ENCODE measurements around the gene IPO9. TPM values are rescaled to one million over a fixed set of nuclear protein-coding genes. Genes with fewer than 3 reads are reported as not detected.

The IPO9 gene
- total and polyA plus RNA-seq, 2 experiments from 2014 or later: 47.6 to 87.4 TPM

DNA sequence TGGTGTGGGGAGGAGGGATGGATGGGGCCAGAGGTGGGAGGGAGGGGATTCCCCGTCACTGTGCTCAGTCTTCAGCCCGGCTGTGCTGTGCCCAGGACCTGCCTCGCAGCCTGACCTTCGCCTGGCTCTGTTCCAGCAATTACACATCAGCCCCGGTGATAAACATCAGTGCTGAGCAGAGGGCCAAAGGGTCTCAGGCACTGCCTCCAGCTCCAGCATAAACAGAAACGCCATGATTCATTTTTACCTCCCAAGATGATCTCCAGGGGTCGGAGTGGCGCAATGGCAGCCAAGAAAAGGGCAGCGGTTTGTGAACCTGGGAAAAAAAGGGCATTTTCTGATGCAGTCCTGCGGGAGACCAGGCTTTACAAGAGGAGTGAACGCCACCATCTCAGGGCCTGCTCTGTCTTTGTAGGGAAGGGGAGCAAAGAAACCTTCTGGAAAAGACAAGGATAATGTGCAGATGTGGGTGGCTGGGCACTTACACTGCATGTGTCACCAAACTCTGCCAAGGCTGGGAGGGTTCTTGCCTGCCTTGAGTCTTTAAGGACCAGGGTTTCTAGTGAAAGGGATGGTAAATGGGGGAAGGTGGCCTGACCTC lies 87.8 kb downstream of the IPO9 start (continued):
- TF ChIP-seq ZNF331 (CRISPR knock-in tag; IDR thresholded peaks at IDR 0.05; ENCODE audit: low read depth): no peak
- TF ChIP-seq, protein P1, sequence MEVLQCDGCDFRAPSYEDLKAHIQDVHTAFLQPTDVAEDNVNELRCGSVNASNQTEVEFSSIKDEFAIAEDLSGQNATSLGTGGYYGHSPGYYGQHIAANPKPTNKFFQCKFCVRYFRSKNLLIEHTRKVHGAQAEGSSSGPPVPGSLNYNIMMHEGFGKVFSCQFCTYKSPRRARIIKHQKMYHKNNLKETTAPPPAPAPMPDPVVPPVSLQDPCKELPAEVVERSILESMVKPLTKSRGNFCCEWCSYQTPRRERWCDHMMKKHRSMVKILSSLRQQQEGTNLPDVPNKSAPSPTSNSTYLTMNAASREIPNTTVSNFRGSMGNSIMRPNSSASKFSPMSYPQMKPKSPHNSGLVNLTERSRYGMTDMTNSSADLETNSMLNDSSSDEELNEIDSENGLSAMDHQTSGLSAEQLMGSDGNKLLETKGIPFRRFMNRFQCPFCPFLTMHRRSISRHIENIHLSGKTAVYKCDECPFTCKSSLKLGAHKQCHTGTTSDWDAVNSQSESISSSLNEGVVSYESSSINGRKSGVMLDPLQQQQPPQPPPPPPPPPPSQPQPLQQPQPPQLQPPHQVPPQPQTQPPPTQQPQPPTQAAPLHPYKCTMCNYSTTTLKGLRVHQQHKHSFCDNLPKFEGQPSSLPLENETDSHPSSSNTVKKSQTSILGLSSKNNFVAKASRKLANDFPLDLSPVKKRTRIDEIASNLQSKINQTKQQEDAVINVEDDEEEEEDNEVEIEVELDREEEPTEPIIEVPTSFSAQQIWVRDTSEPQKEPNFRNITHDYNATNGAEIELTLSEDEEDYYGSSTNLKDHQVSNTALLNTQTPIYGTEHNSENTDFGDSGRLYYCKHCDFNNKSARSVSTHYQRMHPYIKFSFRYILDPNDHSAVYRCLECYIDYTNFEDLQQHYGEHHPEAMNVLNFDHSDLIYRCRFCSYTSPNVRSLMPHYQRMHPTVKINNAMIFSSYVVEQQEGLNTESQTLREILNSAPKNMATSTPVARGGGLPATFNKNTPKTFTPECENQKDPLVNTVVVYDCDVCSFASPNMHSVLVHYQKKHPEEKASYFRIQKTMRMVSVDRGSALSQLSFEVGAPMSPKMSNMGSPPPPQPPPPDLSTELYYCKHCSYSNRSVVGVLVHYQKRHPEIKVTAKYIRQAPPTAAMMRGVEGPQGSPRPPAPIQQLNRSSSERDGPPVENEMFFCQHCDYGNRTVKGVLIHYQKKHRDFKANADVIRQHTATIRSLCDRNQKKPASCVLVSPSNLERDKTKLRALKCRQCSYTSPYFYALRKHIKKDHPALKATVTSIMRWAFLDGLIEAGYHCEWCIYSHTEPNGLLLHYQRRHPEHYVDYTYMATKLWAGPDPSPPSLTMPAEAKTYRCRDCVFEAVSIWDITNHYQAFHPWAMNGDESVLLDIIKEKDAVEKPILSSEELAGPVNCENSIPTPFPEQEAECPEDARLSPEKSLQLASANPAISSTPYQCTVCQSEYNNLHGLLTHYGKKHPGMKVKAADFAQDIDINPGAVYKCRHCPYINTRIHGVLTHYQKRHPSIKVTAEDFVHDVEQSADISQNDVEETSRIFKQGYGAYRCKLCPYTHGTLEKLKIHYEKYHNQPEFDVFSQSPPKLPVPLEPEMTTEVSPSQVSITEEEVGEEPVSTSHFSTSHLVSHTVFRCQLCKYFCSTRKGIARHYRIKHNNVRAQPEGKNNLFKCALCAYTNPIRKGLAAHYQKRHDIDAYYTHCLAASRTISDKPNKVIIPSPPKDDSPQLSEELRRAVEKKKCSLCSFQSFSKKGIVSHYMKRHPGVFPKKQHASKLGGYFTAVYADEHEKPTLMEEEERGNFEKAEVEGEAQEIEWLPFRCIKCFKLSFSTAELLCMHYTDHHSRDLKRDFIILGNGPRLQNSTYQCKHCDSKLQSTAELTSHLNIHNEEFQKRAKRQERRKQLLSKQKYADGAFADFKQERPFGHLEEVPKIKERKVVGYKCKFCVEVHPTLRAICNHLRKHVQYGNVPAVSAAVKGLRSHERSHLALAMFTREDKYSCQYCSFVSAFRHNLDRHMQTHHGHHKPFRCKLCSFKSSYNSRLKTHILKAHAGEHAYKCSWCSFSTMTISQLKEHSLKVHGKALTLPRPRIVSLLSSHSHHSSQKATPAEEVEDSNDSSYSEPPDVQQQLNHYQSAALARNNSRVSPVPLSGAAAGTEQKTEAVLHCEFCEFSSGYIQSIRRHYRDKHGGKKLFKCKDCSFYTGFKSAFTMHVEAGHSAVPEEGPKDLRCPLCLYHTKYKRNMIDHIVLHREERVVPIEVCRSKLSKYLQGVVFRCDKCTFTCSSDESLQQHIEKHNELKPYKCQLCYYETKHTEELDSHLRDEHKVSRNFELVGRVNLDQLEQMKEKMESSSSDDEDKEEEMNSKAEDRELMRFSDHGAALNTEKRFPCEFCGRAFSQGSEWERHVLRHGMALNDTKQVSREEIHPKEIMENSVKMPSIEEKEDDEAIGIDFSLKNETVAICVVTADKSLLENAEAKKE (CRISPR knock-in tag; IDR thresholded peaks at IDR 0.05): no peak
- no peak for TF ChIP-seq JUNB (IDR thresholded peaks at IDR 0.05; ENCODE audit: unreplicated experiment)

DNA sequence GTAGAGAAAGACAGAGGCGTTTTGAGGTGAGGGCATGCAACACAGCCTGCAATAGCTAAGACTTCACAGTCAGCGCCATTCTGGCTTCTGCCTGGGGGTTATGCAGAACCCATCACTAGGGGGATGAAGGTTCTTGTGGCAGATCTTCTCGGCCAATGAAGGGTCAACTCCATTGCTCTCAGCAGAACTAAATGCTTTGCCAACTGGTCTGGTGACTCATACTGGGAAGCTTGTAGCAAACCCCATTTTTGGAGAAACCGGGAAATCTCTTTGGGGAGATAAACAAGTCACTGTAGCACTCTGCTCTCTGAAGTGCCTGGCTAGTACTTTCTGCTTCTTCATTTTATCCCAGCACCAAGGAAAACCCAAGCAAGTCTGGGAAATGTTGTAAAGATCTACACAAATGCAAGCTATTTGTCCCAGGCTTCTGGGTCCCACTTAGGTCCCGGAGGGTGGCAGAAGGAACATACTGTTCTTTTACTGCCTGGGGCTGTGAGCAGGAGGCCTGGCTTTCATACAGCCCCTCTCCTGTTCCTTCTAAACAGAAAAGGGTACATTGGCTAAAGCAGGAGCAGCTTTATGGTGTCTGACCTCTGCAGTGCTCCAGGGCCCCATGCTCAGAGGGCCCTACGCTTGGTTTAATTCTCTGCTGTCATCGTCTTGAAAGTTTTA lies 88.5 kb downstream of the IPO9 start:
- Histone ChIP-seq H3K27ac (ENCODE audit: low read depth) (no peak overlapping the region), H3K4me3 (no peak overlapping the region), H3K9me2 (ENCODE audit: insufficient read depth) (no peaks in the 10 kb centered on the region), H3K36me3 (ENCODE audit: insufficient read depth) (no peaks in the 10 kb centered on the region), H3F3A (replicated peaks; ENCODE audit: low read depth) (no peaks in the 10 kb centered on the region), H3K4me1 (ENCODE audit: insufficient read depth) (no peaks in the 10 kb centered on the region), H3K79me2 (replicated peaks; ENCODE audit: insufficient read depth) (no peaks in the 10 kb centered on the region), H2AFZ (no peak overlapping the region; the same call in 1 of the 2 replicates), H4K20me1 (replicated peaks; ENCODE audit: insufficient read depth) (no peaks in the 10 kb centered on the region), H3K4me2 (no peak overlapping the region), H3K27me3 (ENCODE audit: insufficient read depth) (no peaks in the 10 kb centered on the region)
- Mint-ChIP-seq H3K36me3 (ENCODE audit: low read depth) (no peaks in the 10 kb centered on the region), H3K27me3 (ENCODE audit: insufficient read depth, low read depth, poor library complexity) (peaks cover 1% of the 10 kb centered on the region), H3K27ac (no peak overlapping the region), H3K4me1 (no peaks in the 10 kb centered on the region; the same call in 2 of the 3 replicates), H3K4me3 (no peak overlapping the region), H3K9me3 (no peaks in the 10 kb centered on the region)
- ATAC-seq (no peak; the same call in 2 of the 3 replicates), DNase-seq (ENCODE audit: low spot score) (no peak)
- TF ChIP-seq STAT1 (IDR thresholded peaks at IDR 0.05; ENCODE audit: unreplicated experiment) (no peak), ZNF331 (CRISPR knock-in tag; IDR thresholded peaks at IDR 0.05; ENCODE audit: low read depth) (no peak)
- TF ChIP-seq, protein P2, sequence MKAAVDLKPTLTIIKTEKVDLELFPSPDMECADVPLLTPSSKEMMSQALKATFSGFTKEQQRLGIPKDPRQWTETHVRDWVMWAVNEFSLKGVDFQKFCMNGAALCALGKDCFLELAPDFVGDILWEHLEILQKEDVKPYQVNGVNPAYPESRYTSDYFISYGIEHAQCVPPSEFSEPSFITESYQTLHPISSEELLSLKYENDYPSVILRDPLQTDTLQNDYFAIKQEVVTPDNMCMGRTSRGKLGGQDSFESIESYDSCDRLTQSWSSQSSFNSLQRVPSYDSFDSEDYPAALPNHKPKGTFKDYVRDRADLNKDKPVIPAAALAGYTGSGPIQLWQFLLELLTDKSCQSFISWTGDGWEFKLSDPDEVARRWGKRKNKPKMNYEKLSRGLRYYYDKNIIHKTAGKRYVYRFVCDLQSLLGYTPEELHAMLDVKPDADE (IDR thresholded peaks at IDR 0.05): no peak
- TF ChIP-seq, protein P3, sequence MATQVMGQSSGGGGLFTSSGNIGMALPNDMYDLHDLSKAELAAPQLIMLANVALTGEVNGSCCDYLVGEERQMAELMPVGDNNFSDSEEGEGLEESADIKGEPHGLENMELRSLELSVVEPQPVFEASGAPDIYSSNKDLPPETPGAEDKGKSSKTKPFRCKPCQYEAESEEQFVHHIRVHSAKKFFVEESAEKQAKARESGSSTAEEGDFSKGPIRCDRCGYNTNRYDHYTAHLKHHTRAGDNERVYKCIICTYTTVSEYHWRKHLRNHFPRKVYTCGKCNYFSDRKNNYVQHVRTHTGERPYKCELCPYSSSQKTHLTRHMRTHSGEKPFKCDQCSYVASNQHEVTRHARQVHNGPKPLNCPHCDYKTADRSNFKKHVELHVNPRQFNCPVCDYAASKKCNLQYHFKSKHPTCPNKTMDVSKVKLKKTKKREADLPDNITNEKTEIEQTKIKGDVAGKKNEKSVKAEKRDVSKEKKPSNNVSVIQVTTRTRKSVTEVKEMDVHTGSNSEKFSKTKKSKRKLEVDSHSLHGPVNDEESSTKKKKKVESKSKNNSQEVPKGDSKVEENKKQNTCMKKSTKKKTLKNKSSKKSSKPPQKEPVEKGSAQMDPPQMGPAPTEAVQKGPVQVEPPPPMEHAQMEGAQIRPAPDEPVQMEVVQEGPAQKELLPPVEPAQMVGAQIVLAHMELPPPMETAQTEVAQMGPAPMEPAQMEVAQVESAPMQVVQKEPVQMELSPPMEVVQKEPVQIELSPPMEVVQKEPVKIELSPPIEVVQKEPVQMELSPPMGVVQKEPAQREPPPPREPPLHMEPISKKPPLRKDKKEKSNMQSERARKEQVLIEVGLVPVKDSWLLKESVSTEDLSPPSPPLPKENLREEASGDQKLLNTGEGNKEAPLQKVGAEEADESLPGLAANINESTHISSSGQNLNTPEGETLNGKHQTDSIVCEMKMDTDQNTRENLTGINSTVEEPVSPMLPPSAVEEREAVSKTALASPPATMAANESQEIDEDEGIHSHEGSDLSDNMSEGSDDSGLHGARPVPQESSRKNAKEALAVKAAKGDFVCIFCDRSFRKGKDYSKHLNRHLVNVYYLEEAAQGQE (IDR thresholded peaks at IDR 0.05; ENCODE audit: unreplicated experiment): no peak

All from GM23338 (cell line).